GM18861 (cell line): ENCODE measurements around the gene MRO.

Experiments
- ATAC-seq: cut with Tn5 transposase; IDR thresholded peaks from one replicate; pipeline ENCODE4 v1.9.1; 2021; ENCODE audit not compliant: unreplicated experiment

The MRO gene

DNA sequence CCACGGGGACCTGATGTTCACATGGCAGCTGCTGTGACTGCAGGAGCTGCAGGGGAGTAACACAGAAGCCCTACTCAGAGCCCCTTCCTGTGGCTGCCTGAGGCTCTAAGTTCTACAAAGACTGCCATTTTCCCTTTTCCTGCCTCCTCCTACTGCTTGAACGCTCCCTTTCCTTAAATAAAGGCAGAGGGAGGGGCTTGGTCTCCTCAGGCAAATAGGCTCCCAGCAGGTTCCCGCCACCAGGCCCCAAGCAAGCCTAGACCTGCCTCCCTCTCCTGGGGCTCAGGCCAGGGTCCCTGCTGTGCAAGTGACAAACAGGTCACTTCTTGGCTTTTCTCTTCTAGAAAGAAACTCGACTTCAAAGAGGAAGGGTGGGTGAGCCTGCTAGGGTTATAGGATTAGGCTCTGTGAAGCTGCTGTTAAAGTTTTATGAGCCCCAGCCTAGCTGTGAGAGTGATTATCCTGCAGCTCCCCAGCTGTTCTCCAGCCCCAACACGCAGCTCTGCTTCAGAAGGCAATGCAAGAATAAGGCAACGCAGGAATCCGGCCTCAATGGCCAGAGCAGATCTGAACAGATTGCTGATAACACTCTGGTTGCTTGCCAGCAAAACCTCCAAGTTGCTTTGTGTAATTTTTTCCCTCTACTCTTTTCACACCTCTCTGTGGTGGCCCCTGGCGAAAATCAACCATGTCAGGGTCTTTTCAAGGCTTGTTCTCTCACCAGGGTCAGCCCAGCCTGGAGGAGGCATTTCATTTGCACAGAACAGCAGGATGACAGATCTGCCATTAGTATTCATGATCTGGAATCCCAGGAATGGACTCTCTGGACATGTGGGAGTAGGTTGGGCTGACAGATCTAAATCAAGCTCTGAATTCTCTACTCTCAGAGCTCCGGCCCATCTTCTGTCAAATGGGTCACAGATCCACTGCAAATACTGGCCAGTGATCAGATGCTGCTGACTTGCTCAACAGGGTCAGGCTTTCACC lies 71.3 kb downstream of the MRO start:
- no peak for ATAC-seq

DNA sequence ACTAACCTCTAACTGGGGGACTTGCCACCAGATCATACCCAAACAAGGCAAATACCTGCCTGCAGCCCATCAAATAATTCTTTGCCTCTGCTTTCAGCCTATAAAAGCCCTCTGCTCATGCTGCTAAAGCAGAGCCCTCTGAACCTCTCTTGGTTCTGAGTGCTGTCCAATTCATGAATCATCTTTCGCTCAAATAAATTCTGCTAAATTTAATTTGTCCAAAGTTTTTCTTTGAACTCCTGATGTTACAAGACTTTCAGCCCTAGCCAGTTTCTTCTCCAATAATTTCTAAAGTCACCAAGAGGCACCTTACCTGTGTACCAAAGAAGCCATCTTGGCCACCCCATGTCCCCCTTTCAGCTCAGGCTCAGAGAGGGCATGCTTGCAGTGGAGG lies 72.0 kb downstream of the MRO start:
- ATAC-seq = no peak

- no peak for ATAC-seq
Measured at GRCh38 chr18:50745945-50746344, 73.9 kb downstream of the MRO start.
